Measurements from ENCODE around the gene DHRS3.

DNA sequence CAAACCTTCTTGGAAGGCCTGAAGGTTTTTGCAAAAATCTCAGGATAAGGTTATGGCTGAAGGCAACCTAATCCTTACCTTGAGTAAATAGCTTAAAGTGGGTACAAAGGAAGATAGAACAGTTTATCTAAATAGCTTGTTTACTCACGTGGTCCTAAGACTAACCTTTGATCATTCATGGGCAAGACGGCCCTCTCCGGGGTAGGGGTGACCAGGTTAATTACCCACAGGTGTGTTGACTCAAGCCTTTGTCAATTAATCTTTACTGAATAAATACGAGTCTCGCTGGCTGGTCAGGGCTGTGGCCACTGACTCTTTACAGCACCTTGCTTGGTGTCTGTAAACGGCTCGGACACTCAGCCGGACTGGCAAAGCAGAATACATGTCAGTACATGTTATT, 36.6 kb upstream of the DHRS3 start:
- TF ChIP-seq, protein P1, sequence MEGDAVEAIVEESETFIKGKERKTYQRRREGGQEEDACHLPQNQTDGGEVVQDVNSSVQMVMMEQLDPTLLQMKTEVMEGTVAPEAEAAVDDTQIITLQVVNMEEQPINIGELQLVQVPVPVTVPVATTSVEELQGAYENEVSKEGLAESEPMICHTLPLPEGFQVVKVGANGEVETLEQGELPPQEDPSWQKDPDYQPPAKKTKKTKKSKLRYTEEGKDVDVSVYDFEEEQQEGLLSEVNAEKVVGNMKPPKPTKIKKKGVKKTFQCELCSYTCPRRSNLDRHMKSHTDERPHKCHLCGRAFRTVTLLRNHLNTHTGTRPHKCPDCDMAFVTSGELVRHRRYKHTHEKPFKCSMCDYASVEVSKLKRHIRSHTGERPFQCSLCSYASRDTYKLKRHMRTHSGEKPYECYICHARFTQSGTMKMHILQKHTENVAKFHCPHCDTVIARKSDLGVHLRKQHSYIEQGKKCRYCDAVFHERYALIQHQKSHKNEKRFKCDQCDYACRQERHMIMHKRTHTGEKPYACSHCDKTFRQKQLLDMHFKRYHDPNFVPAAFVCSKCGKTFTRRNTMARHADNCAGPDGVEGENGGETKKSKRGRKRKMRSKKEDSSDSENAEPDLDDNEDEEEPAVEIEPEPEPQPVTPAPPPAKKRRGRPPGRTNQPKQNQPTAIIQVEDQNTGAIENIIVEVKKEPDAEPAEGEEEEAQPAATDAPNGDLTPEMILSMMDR (conservative IDR thresholded peaks at IDR 0.05 in 1 of 2, IDR thresholded peaks at IDR 0.05 in 1 of 2; ENCODE audit: extremely low read depth in 1 of 2, insufficient read depth in 1 of 2, low read depth in 1 of 2, low read length in 2 of 2) = no peak
- no peak for TF ChIP-seq EZH2 (IDR thresholded peaks at IDR 0.05; ENCODE audit: borderline replicate concordance, low read length)
